ENCODE results near the gene MVP. TPM values are rescaled to one million over a fixed set of nuclear protein-coding genes. Genes with fewer than 3 reads are reported as not detected.
A peak's percentile ranks its signal among the peaks of the same experiment; 100 is the strongest.

MVP gene
- total RNA-seq, 2 experiments from 2014 or later = 6.3 to 6.8 TPM

- ChIA-PET POLR2A (interaction anchor here (0.5 to 1.2 kb wide), 4 partner anchors 62 to 96 kb away, joined by 3 read pairs; partner anchors contain the start of gene TAOK2), CTCF (ENCODE audit: unreplicated experiment) (interaction anchor here (0.6 to 1.0 kb wide), 4 partner anchors 29 to 215 kb away, joined by 3 read pairs; no protein-coding TSS in a partner anchor)
These were observed 57.2 kb downstream of the MVP start for GRCh38 chr16:29877266-29877961.

GRCh38 chr16:29878172-29878571, 57.9 kb downstream of the MVP start:
- H3K9me2 ChIP-seq (ENCODE audit: insufficient read depth, low read length) = no peaks in the 10 kb centered on the region
- no peak overlapping the region for H3K27ac ChIP-seq (ENCODE audit: low read depth, low read length, poor library complexity, severe bottlenecking)
- no peak overlapping the region for H2AFZ ChIP-seq (ENCODE audit: low read length)
- H3K4me2 ChIP-seq (ENCODE audit: low read length) = no peak overlapping the region
- no TSS peak for BruUV-seq (replicated peaks)
- POLR2A ChIA-PET = interaction anchor here (0.9 to 1.2 kb wide), 2 partner anchors 83 to 95 kb away, joined by 3 read pairs; partner anchors contain the start of gene TAOK2
- H3K4me1 ChIP-seq (ENCODE audit: insufficient read depth, low read length, poor library complexity, severe bottlenecking) = peaks cover 15% of the 10 kb centered on the region
- TF ChIP-seq, protein P1, sequence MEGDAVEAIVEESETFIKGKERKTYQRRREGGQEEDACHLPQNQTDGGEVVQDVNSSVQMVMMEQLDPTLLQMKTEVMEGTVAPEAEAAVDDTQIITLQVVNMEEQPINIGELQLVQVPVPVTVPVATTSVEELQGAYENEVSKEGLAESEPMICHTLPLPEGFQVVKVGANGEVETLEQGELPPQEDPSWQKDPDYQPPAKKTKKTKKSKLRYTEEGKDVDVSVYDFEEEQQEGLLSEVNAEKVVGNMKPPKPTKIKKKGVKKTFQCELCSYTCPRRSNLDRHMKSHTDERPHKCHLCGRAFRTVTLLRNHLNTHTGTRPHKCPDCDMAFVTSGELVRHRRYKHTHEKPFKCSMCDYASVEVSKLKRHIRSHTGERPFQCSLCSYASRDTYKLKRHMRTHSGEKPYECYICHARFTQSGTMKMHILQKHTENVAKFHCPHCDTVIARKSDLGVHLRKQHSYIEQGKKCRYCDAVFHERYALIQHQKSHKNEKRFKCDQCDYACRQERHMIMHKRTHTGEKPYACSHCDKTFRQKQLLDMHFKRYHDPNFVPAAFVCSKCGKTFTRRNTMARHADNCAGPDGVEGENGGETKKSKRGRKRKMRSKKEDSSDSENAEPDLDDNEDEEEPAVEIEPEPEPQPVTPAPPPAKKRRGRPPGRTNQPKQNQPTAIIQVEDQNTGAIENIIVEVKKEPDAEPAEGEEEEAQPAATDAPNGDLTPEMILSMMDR (conservative IDR thresholded peaks at IDR 0.05; ENCODE audit: low read length) = no peak
- no peak for TF ChIP-seq EZH2phosphoT487 (IDR thresholded peaks at IDR 0.05; ENCODE audit: borderline replicate concordance, low read depth, low read length)
- no peaks in the 10 kb centered on the region for H3K79me2 ChIP-seq (ENCODE audit: insufficient read depth, low read depth, low read length)
- no peak for DNase-seq (ENCODE audit: low spot score)
- H3K9me3 ChIP-seq (ENCODE audit: low read length) = no peaks in the 10 kb centered on the region
- no peaks in the 10 kb centered on the region for H3K36me3 ChIP-seq (ENCODE audit: insufficient read depth, low read length)
- intact Hi-C loops (cut with micrococcal nuclease; ENCODE audit: unreplicated experiment) = loop anchor here (5.0 kb wide), 1 partner anchor 144 kb away; the partner anchor contains the start of gene C16orf92
- CTCF ChIA-PET (ENCODE audit: unreplicated experiment) = interaction anchor here (0.7 to 1.0 kb wide), 3 partner anchors 30 to 129 kb away, joined by 3 read pairs; no protein-coding TSS in a partner anchor
- no peak overlapping the region for H3K4me3 ChIP-seq (ENCODE audit: low read depth, low read length, poor library complexity, severe bottlenecking)
- no peaks in the 10 kb centered on the region for H4K20me1 ChIP-seq (ENCODE audit: insufficient read depth, low read length)

More at GRCh38 chr16:29877266-29877961, 57.2 kb downstream of the MVP start:
- TF ChIP-seq, protein P1 (conservative IDR thresholded peaks at IDR 0.05; ENCODE audit: low read length) = no peak
- TF ChIP-seq EZH2phosphoT487 (IDR thresholded peaks at IDR 0.05; ENCODE audit: borderline replicate concordance, low read depth, low read length) = no peak
- H3K27ac ChIP-seq (ENCODE audit: low read depth, low read length, poor library complexity, severe bottlenecking) = no peak overlapping the region
- intact Hi-C loops (cut with micrococcal nuclease; ENCODE audit: unreplicated experiment) = loop anchor here (5.0 kb wide), 1 partner anchor 145 kb away; the partner anchor contains the start of gene C16orf92
- no peaks in the 10 kb centered on the region for H3K79me2 ChIP-seq (ENCODE audit: insufficient read depth, low read depth, low read length)
- peak overlapping the region; percentile 33; the same call in 1 of the 2 replicates for H2AFZ ChIP-seq (ENCODE audit: low read length)
- H3K4me2 ChIP-seq (ENCODE audit: low read length) = peak overlapping the region; percentile 10; the same call in 1 of the 2 replicates
- BruUV-seq (replicated peaks) = no TSS peak
- H4K20me1 ChIP-seq (ENCODE audit: insufficient read depth, low read length) = no peaks in the 10 kb centered on the region
- H3K36me3 ChIP-seq (ENCODE audit: insufficient read depth, low read length) = no peaks in the 10 kb centered on the region
- H3K4me3 ChIP-seq (ENCODE audit: low read depth, low read length, poor library complexity, severe bottlenecking) = peak overlapping the region; percentile 20
- no peaks in the 10 kb centered on the region for H3K9me3 ChIP-seq (ENCODE audit: low read length)
- peaks cover 15% of the 10 kb centered on the region for H3K4me1 ChIP-seq (ENCODE audit: insufficient read depth, low read length, poor library complexity, severe bottlenecking)
- peak; percentile 95 for DNase-seq (ENCODE audit: low spot score)
- H3K9me2 ChIP-seq (ENCODE audit: insufficient read depth, low read length) = no peaks in the 10 kb centered on the region

DNA sequence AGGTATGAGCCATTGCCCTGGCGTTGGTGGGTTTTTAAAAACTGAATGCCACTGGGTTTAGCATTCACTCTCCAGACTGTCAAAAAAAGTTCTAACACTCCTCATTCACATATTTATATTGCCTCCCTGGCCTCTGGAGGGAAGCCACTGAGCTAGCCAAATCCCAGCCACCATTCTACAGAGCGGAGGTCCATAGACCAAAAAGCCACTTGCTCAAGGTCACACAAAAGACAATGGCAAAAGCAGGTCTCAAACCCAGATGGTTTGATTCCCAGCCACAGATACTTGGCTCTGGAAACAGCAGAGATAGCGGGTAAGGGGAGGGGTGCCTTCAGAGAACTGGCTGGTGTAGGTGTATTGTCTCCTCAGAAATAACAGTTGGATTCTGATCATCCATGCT, 60.8 kb downstream of the MVP start:
- POLR2A ChIA-PET = interaction anchor here (0.6 kb wide), 1 partner anchor 59 kb away, joined by 3 read pairs; no protein-coding TSS in a partner anchor
- BruUV-seq (replicated peaks) = no TSS peak
- CTCF ChIA-PET (ENCODE audit: unreplicated experiment) = no interaction called here

More for the DNA sequence above, 60.8 kb downstream of the MVP start:
- no peak overlapping the region for H3K4me2 ChIP-seq (ENCODE audit: low read length)
- peaks cover 15% of the 10 kb centered on the region for H3K4me1 ChIP-seq (ENCODE audit: insufficient read depth, low read length, poor library complexity, severe bottlenecking)
- H3K4me3 ChIP-seq (ENCODE audit: low read depth, low read length, poor library complexity, severe bottlenecking) = no peak overlapping the region
- H3K9me2 ChIP-seq (ENCODE audit: insufficient read depth, low read length) = no peaks in the 10 kb centered on the region
- H3K27ac ChIP-seq (ENCODE audit: low read depth, low read length, poor library complexity, severe bottlenecking) = no peak overlapping the region
- no peaks in the 10 kb centered on the region for H3K9me3 ChIP-seq (ENCODE audit: low read length)
- no peaks in the 10 kb centered on the region for H3K79me2 ChIP-seq (ENCODE audit: insufficient read depth, low read depth, low read length)
- intact Hi-C loops (cut with micrococcal nuclease; ENCODE audit: unreplicated experiment) = no loop called here
- DNase-seq (ENCODE audit: low spot score) = no peak
- no peaks in the 10 kb centered on the region for H4K20me1 ChIP-seq (ENCODE audit: insufficient read depth, low read length)
- no peak overlapping the region for H2AFZ ChIP-seq (ENCODE audit: low read length)
- TF ChIP-seq, protein P1 (conservative IDR thresholded peaks at IDR 0.05; ENCODE audit: low read length) = no peak
- TF ChIP-seq EZH2phosphoT487 (IDR thresholded peaks at IDR 0.05; ENCODE audit: borderline replicate concordance, low read depth, low read length) = no peak
- H3K36me3 ChIP-seq (ENCODE audit: insufficient read depth, low read length) = no peaks in the 10 kb centered on the region

Data from OCI-LY7 (cell line).